ENCODE measurements around the gene PHF21B.

Gene PHF21B

GRCh38 chr22:44895296-44896055 is 114.3 kb downstream of the PHF21B start:
- TF ChIP-seq CTCF (IDR thresholded peaks at IDR 0.05; ENCODE audit: borderline replicate concordance, control extremely low read depth, extremely low read depth, insufficient read depth, missing control alignments): no peak
- DNase-seq (ENCODE audit: low spot score): peak; percentile 18
- in situ Hi-C loops (cut with MboI; ENCODE audit: low sequenced_read_pairs, unreplicated experiment): no loop called here

- TF ChIP-seq CTCF (IDR thresholded peaks at IDR 0.05; ENCODE audit: borderline replicate concordance, control extremely low read depth, extremely low read depth, insufficient read depth, missing control alignments): no peak
- DNase-seq (ENCODE audit: low spot score): peak; percentile 19
- in situ Hi-C loops (cut with MboI; ENCODE audit: low sequenced_read_pairs, unreplicated experiment): no loop called here
Observed at GRCh38 chr22:44894782-44895181, 115.0 kb downstream of the PHF21B start.

GRCh38 chr22:44894321-44894720 is 115.5 kb downstream of the PHF21B start:
- TF ChIP-seq CTCF (IDR thresholded peaks at IDR 0.05; ENCODE audit: borderline replicate concordance, control extremely low read depth, extremely low read depth, insufficient read depth, missing control alignments): no peak
- in situ Hi-C loops (cut with MboI; ENCODE audit: low sequenced_read_pairs, unreplicated experiment): no loop called here
- no peak for DNase-seq (ENCODE audit: low spot score)

- in situ Hi-C loops (cut with MboI; ENCODE audit: low sequenced_read_pairs, unreplicated experiment): no loop called here
- peak; percentile 24 for DNase-seq (ENCODE audit: low spot score)
- TF ChIP-seq CTCF (IDR thresholded peaks at IDR 0.05; ENCODE audit: borderline replicate concordance, control extremely low read depth, extremely low read depth, insufficient read depth, missing control alignments): no peak
Observed at GRCh38 chr22:44893731-44894080, 116.1 kb downstream of the PHF21B start.

GRCh38 chr22:44892803-44893730 is 116.7 kb downstream of the PHF21B start:
- DNase-seq (ENCODE audit: low spot score): peak; percentile 28
- TF ChIP-seq CTCF (IDR thresholded peaks at IDR 0.05; ENCODE audit: borderline replicate concordance, control extremely low read depth, extremely low read depth, insufficient read depth, missing control alignments): no peak
- in situ Hi-C loops (cut with MboI; ENCODE audit: low sequenced_read_pairs, unreplicated experiment): no loop called here

- peak; percentile 25 for DNase-seq (ENCODE audit: low spot score)
- in situ Hi-C loops (cut with MboI; ENCODE audit: low sequenced_read_pairs, unreplicated experiment): no loop called here
- TF ChIP-seq CTCF (IDR thresholded peaks at IDR 0.05; ENCODE audit: borderline replicate concordance, control extremely low read depth, extremely low read depth, insufficient read depth, missing control alignments): no peak
Observed at GRCh38 chr22:44892243-44892642, 117.6 kb downstream of the PHF21B start.

Measured in GM13976 (cell line).